Activated B cell treated with CpG ODN at 0.5 μM for 24 hours (primary cell): ENCODE results near the gene IL17A. TPM values are rescaled to one million over a fixed set of nuclear protein-coding genes. Genes with fewer than 3 reads are reported as not detected.
"Not testable (repeated sequence)": the region's sequence is repeated elsewhere in the genome, so short reads cannot be mapped to it uniquely, and the experiment has no call there.

Source experiments
- ATAC-seq: fragments of 200-7000 bp; cut with Tn5 transposase; one replicate; pipeline ENCODE4 v1.10.0; 2021; ENCODE audit warnings: low read depth, mild to moderate bottlenecking, moderate library complexity
- CTCF ChIA-PET: fragments of 350-600 bp; sonication (Branson Sonifier 250); formaldehyde crosslinking; loops from one replicate; lab custom pipeline; 2021; ENCODE audit warnings: antibody characterized with exemption; lab: Charles Lee
- POLR2A ChIA-PET: fragments of 350-600 bp; sonication (Branson Sonifier 250); formaldehyde crosslinking; loops from one replicate; lab custom pipeline; 2021; ENCODE audit warnings: antibody characterized with exemption; lab: Charles Lee
- DNase-seq: peaks from one replicate; pipeline ENCODE4 v3.0.0; 2022
- H3K27ac Mint-ChIP-seq: one replicate; pipeline ENCODE4 v1.8.0; 2020; ENCODE audit warnings: mixed read lengths
- H3K27me3 Mint-ChIP-seq: one replicate; pipeline ENCODE4 v1.8.0; 2021; ENCODE audit warnings: mixed read lengths
- H3K36me3 Mint-ChIP-seq: one replicate; pipeline ENCODE4 v1.8.0; 2021; ENCODE audit warnings: low read depth, mixed read lengths
- H3K4me1 Mint-ChIP-seq: one replicate; pipeline ENCODE4 v1.8.0; 2021; ENCODE audit warnings: mixed read lengths
- H3K4me3 Mint-ChIP-seq: one replicate; pipeline ENCODE4 v1.8.0; 2020; ENCODE audit warnings: mild to moderate bottlenecking, mixed read lengths
- H3K9me3 Mint-ChIP-seq: one replicate; pipeline ENCODE4 v1.8.0; 2020; ENCODE audit warnings: mixed read lengths
- CTCF ChIP-seq: fragments of 200-600 bp; IDR thresholded peaks from one replicate; pipeline ENCODE4 v1.8.0; 2022; ENCODE audit warnings: antibody characterized with exemption, mild to moderate bottlenecking
- intact Hi-C: fragments of 100-400 bp; cut with micrococcal nuclease; formaldehyde crosslinking; loops from one replicate; pipeline ENCODE4 v1.15.1; 2024
- total RNA-seq: library from RNA; stranded (reverse); gene quantifications from 2 replicates; pipeline ENCODE4 v1.2.3, GENCODE V29; 2022

The IL17A gene
- total RNA-seq, 1 donor from 2014 or later, result not detected

- Mint-ChIP-seq H3K36me3 (no peaks in the 10 kb centered on the region), H3K4me1 (no peaks in the 10 kb centered on the region), H3K4me3 (no peak overlapping the region), H3K9me3 (peaks cover 13% of the 10 kb centered on the region), H3K27me3 (peaks cover 23% of the 10 kb centered on the region), H3K27ac (no peak overlapping the region)
- no peak for TF ChIP-seq CTCF
- intact Hi-C loops, result no loop called here
- CTCF ChIA-PET, result no interaction called here
- POLR2A ChIA-PET, result no interaction called here
- DNase-seq (no peak), ATAC-seq (no peak)
Measured at GRCh38 chr6:52164319-52165094, 21.7 kb upstream of the IL17A start.

- no peak overlapping the region for H3K27ac Mint-ChIP-seq
- no peaks in the 10 kb centered on the region for H3K4me1 Mint-ChIP-seq
- no peak overlapping the region for H3K4me3 Mint-ChIP-seq
- intact Hi-C loops, result no loop called here
- no peaks in the 10 kb centered on the region for H3K36me3 Mint-ChIP-seq
- POLR2A ChIA-PET, result no interaction called here
- TF ChIP-seq CTCF, result no peak
- no peak for DNase-seq
- H3K9me3 Mint-ChIP-seq, result no peaks in the 10 kb centered on the region
- ATAC-seq, result no peak
- CTCF ChIA-PET, result no interaction called here
- H3K27me3 Mint-ChIP-seq, result peaks cover 25% of the 10 kb centered on the region
Measured at GRCh38 chr6:52167267-52167666, 18.9 kb upstream of the IL17A start.

GRCh38 chr6:52168351-52168750 is 17.8 kb upstream of the IL17A start:
- H3K9me3 Mint-ChIP-seq, ATAC-seq, POLR2A ChIA-PET, DNase-seq, H3K36me3 Mint-ChIP-seq, CTCF ChIA-PET, intact Hi-C loops, H3K4me1 Mint-ChIP-seq, H3K27ac Mint-ChIP-seq, H3K4me3 Mint-ChIP-seq: not testable (repeated sequence)
- peaks cover 25% of the 10 kb centered on the region for H3K27me3 Mint-ChIP-seq

- Mint-ChIP-seq H3K36me3 (no peaks in the 10 kb centered on the region), H3K4me1 (no peaks in the 10 kb centered on the region), H3K9me3 (no peaks in the 10 kb centered on the region), H3K27ac (no peak overlapping the region), H3K4me3 (no peak overlapping the region), H3K27me3 (peaks cover 5% of the 10 kb centered on the region)
- no peak for TF ChIP-seq CTCF
- POLR2A ChIA-PET, result no interaction called here
- DNase-seq (no peak), ATAC-seq (no peak)
- CTCF ChIA-PET, result no interaction called here
- intact Hi-C loops, result no loop called here
Measured at GRCh38 chr6:52174118-52174517, 12.1 kb upstream of the IL17A start.

- intact Hi-C loops, result no loop called here
- Mint-ChIP-seq H3K27me3 (peaks cover 2% of the 10 kb centered on the region), H3K9me3 (no peaks in the 10 kb centered on the region), H3K4me1 (peaks cover 3% of the 10 kb centered on the region), H3K27ac (no peak overlapping the region), H3K36me3 (no peaks in the 10 kb centered on the region), H3K4me3 (no peak overlapping the region)
- DNase-seq (no peak), ATAC-seq (no peak)
- TF ChIP-seq CTCF, result no peak
- ChIA-PET POLR2A (no interaction called here), CTCF (no interaction called here)
Measured at GRCh38 chr6:52176550-52176949, 9.6 kb upstream of the IL17A start.

- H3K27me3 Mint-ChIP-seq, result peaks cover 4% of the 10 kb centered on the region
- POLR2A ChIA-PET, result no interaction called here
Measured at GRCh38 chr6:52177961-52178360, 8.2 kb upstream of the IL17A start.

More at GRCh38 chr6:52177961-52178360, 8.2 kb upstream of the IL17A start:
- CTCF ChIA-PET, result no interaction called here
- Mint-ChIP-seq H3K4me1 (peaks cover 3% of the 10 kb centered on the region), H3K27ac (no peak overlapping the region), H3K36me3 (no peaks in the 10 kb centered on the region), H3K9me3 (no peaks in the 10 kb centered on the region), H3K4me3 (no peak overlapping the region)
- no peak for DNase-seq
- ATAC-seq, result no peak
- TF ChIP-seq CTCF, result no peak
- intact Hi-C loops, result no loop called here
